Neural progenitor cell (in vitro differentiated cells): ENCODE data around the gene MAFF.

Source experiments
- CTCF ChIP-seq: fragments of 200-600 bp; sonication (generic); IDR thresholded peaks from 2 replicates; pipeline ENCODE4 v1.5.1; 2017; ENCODE audit warnings: antibody characterized with exemption, mild to moderate bottlenecking
- EZH2 ChIP-seq: fragments of 200-600 bp; sonication (generic); IDR thresholded peaks from 2 replicates; pipeline ENCODE4 v1.6.1; 2017; ENCODE audit warnings: antibody characterized with exemption, mild to moderate bottlenecking, moderate library complexity
- EZH2phosphoT487 ChIP-seq: fragments of 200-600 bp; sonication (generic); IDR thresholded peaks from 2 replicates; pipeline ENCODE4 v1.6.1; 2017; ENCODE audit warnings: antibody characterized with exemption

GRCh38 chr22:38258895-38259294 lies 57.1 kb downstream of the MAFF start:
- no peak for TF ChIP-seq EZH2
- TF ChIP-seq CTCF = no peak
- TF ChIP-seq EZH2phosphoT487 = no peak
